Mesenchymal stem cell (in vitro differentiated cells and primary cell): ENCODE data around the gene RTBDN.
A peak's percentile ranks its signal among the peaks of the same experiment; 100 is the strongest.

Experiments used
- DNase-seq: peaks from one replicate; pipeline ENCODE4 v3.0.0-alpha.2; 2013
- H2AFZ ChIP-seq: one replicate; pipeline ENCODE4 v1.6.1; 2013; ENCODE audit warnings: low read depth, mild to moderate bottlenecking, control low read depth, inconsistent platforms, low read length, moderate library complexity
- H2AK5ac ChIP-seq: 2 replicates; pipeline ENCODE4 v1.6.1; 2013; ENCODE audit warnings: low read length, moderate library complexity, mild to moderate bottlenecking, inconsistent platforms; ENCODE audit not compliant: severe bottlenecking
- H2BK120ac ChIP-seq: one replicate; pipeline ENCODE4 v1.6.1; 2013; ENCODE audit warnings: low read depth, mild to moderate bottlenecking, inconsistent platforms, low read length, moderate library complexity
- H2BK12ac ChIP-seq, 2 experiments: one replicate each; pipeline ENCODE4 v1.6.1; 2013; ENCODE audit warnings: inconsistent platforms in 2 of 2, low read length in 2 of 2, mild to moderate bottlenecking in 2 of 2, moderate library complexity in 2 of 2, control low read depth in 1 of 2
- H2BK15ac ChIP-seq: one replicate; pipeline ENCODE4 v1.6.1; 2013; ENCODE audit warnings: mild to moderate bottlenecking, low read depth, inconsistent platforms; ENCODE audit not compliant: poor library complexity, severe bottlenecking
- H2BK5ac ChIP-seq: 2 replicates; pipeline ENCODE4 v1.6.1; 2013; ENCODE audit warnings: low read depth, mild to moderate bottlenecking, low read length, control low read depth, inconsistent platforms; ENCODE audit not compliant: poor library complexity, severe bottlenecking
- H3K14ac ChIP-seq, 2 experiments: one replicate each; pipeline ENCODE4 v1.6.1; 2013; ENCODE audit warnings: inconsistent platforms in 2 of 2, low read length in 2 of 2, control low read depth in 1 of 2, mild to moderate bottlenecking in 1 of 2, moderate library complexity in 1 of 2
- H3K18ac ChIP-seq, 2 experiments: one replicate each; pipeline ENCODE4 v1.6.1; 2013; ENCODE audit warnings: inconsistent platforms in 2 of 2, low read length in 2 of 2, control low read depth in 1 of 2, low read depth in 1 of 2, mild to moderate bottlenecking in 1 of 2
- H3K23ac ChIP-seq, 2 experiments: one replicate each; pipeline ENCODE4 v1.6.1; 2013; ENCODE audit warnings: inconsistent platforms in 2 of 2, low read length in 2 of 2, mild to moderate bottlenecking in 2 of 2, moderate library complexity in 2 of 2, control low read depth in 1 of 2
- H3K27ac ChIP-seq: 2 replicates; pipeline ENCODE4 v1.5.1; 2013; ENCODE audit warnings: mild to moderate bottlenecking, moderate library complexity, low read length, control low read depth, inconsistent platforms; ENCODE audit not compliant: poor library complexity, severe bottlenecking
- H3K27me3 ChIP-seq, 2 experiments: 2 replicates each; pipeline versions ENCODE4 v1.6.1 to v1.7.0; 2013; ENCODE audit warnings: low read length in 2 of 2, mild to moderate bottlenecking in 2 of 2, moderate library complexity in 2 of 2, control low read depth in 1 of 2, inconsistent platforms in 1 of 2; ENCODE audit not compliant: control insufficient read depth in 1 of 2, insufficient read depth in 1 of 2
- H3K36me3 ChIP-seq, 2 experiments: 2 replicates each; pipeline versions ENCODE4 v1.6.1 to v1.7.0; 2013; ENCODE audit warnings: low read length in 2 of 2, control low read depth in 1 of 2, inconsistent platforms in 1 of 2, low read depth in 1 of 2, mild to moderate bottlenecking in 1 of 2; ENCODE audit not compliant: insufficient read depth in 2 of 2, control insufficient read depth in 1 of 2
- H3K4ac ChIP-seq, 2 experiments: one replicate each; pipeline ENCODE4 v1.6.1; 2013; ENCODE audit warnings: inconsistent platforms in 2 of 2, low read length in 2 of 2, mild to moderate bottlenecking in 2 of 2, moderate library complexity in 2 of 2, control low read depth in 1 of 2, low read depth in 1 of 2
- H3K4me1 ChIP-seq: 2 replicates; pipeline ENCODE4 v1.6.1; 2013; ENCODE audit warnings: low read depth, low read length, control low read depth; ENCODE audit not compliant: control insufficient read depth, insufficient read depth
- H3K4me2 ChIP-seq: 2 replicates; pipeline ENCODE4 v1.6.1; 2013; ENCODE audit warnings: low read length, mild to moderate bottlenecking, inconsistent platforms; ENCODE audit not compliant: poor library complexity, severe bottlenecking
- H3K4me3 ChIP-seq, 2 experiments: 2 replicates each; pipeline versions ENCODE4 v1.5.1 to v1.7.0; 2013; ENCODE audit warnings: low read length in 2 of 2, mild to moderate bottlenecking in 2 of 2, control low read depth in 1 of 2, low read depth in 1 of 2; ENCODE audit not compliant: insufficient read depth in 1 of 2
- H3K79me1 ChIP-seq: replicated peaks from 2 replicates; pipeline ENCODE4 v1.6.1; 2013; ENCODE audit warnings: mild to moderate bottlenecking, control low read depth, low read length, inconsistent platforms; ENCODE audit not compliant: poor library complexity, severe bottlenecking
- H3K9ac ChIP-seq: 2 replicates; pipeline ENCODE4 v1.7.0; 2013; ENCODE audit warnings: mild to moderate bottlenecking, low read length, moderate library complexity
- H3K9me3 ChIP-seq: 2 replicates; pipeline ENCODE4 v1.7.0; 2013; ENCODE audit warnings: mild to moderate bottlenecking, low read length; ENCODE audit not compliant: control insufficient read depth
- H4K8ac ChIP-seq: one replicate; pipeline ENCODE4 v1.6.1; 2013; ENCODE audit warnings: inconsistent platforms, mild to moderate bottlenecking, low read length, moderate library complexity
- H4K91ac ChIP-seq: one replicate; pipeline ENCODE4 v1.6.1; 2013; ENCODE audit warnings: mild to moderate bottlenecking, low read length, inconsistent platforms
- WGBS: methylation state at CpG from one replicate; pipeline ENCODE4 v1.1.7; 2013; ENCODE audit warnings: mixed read lengths; 5-methylcytosine and 5-hydroxymethylcytosine counted together

RTBDN gene

DNA sequence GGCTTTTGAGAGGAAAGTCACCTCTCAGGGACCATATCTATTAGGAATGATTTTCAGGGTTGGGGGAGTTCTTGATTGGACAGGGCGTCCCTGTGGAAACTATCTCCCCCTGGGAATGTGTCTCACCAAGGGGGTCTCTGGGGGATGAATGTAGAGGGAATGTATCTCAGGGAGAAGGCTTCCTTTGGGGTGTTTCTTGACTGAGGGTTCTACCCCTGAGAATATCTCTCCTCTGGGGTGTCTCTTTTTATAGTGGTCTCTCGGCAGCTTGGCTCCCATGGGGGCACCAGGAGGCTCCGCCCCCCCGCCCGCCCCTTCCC, 1.0 kb downstream of the RTBDN start:
- Histone ChIP-seq H4K8ac (no peak overlapping the region), H2BK15ac (no peak overlapping the region), H3K4me2 (no peak overlapping the region), H3K79me1 (no peaks in the 10 kb centered on the region), H3K27ac (no peak overlapping the region), H3K4me3 (no peak overlapping the region), H3K36me3 (no peaks in the 10 kb centered on the region), H3K9me3 (no peaks in the 10 kb centered on the region), H2AK5ac (no peak overlapping the region), H3K9ac (no peak overlapping the region), H2AFZ (no peak overlapping the region), H3K18ac (no peak overlapping the region), H2BK12ac (no peak overlapping the region), H2BK120ac (no peak overlapping the region), H3K4me1 (peaks cover 24% of the 10 kb centered on the region), H4K91ac (no peak overlapping the region), H3K4ac (no peak overlapping the region), H2BK5ac (no peak overlapping the region), H3K23ac (no peak overlapping the region), H3K14ac (no peak overlapping the region), H3K27me3 (peaks cover 93 to 94% of the 10 kb centered on the region in 2 experiments)
- DNase-seq, result no peak
- WGBS, result 9% methylated on average over 1 of the region's 5 CpGs

DNA sequence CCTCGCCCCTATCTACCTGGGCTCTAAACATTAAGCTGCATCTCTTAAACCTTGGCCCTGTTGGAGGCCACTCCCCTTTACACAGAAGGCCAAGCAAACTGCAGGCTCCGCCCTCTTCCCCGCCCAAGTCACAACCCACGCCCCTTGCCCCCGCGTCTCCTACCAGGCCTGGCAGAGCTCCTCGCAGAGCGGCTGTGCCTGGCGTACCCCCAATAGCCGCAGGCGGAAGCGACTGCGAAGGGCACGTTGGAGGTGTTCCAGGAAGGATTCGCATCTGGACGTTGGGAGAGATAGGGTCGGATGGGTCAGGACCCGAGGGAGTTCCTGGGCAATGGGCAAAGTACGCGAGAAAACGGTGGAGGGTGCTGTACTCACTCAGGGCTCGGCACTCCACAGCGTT, 5.9 kb downstream of the RTBDN start:
- no peak for DNase-seq
- no peak overlapping the region for H4K91ac ChIP-seq
- 17% methylated on average over 21 of the region's 23 CpGs for WGBS
- no peak overlapping the region for H2BK15ac ChIP-seq
- H3K27me3 ChIP-seq, result peaks cover 66 to 71% of the 10 kb centered on the region in 2 experiments
- H2AK5ac ChIP-seq, result no peak overlapping the region
- H3K4me3 ChIP-seq, result no peak overlapping the region
- no peaks in the 10 kb centered on the region for H3K79me1 ChIP-seq
- no peak overlapping the region for H2AFZ ChIP-seq
- no peak overlapping the region for H3K4ac ChIP-seq
- no peak overlapping the region for H3K4me2 ChIP-seq
- H3K9ac ChIP-seq, result no peak overlapping the region
- no peak overlapping the region for H3K18ac ChIP-seq
- no peak overlapping the region for H4K8ac ChIP-seq
- no peaks in the 10 kb centered on the region for H3K36me3 ChIP-seq
- no peak overlapping the region for H3K27ac ChIP-seq
- peaks cover 11% of the 10 kb centered on the region for H3K4me1 ChIP-seq
- no peak overlapping the region for H3K14ac ChIP-seq
- H2BK5ac ChIP-seq, result no peak overlapping the region
- no peak overlapping the region for H2BK120ac ChIP-seq
- H3K23ac ChIP-seq, result no peak overlapping the region
- H2BK12ac ChIP-seq, result no peak overlapping the region
- no peaks in the 10 kb centered on the region for H3K9me3 ChIP-seq

GRCh38 chr19:12825254-12826131, 8.9 kb downstream of the RTBDN start:
- Histone ChIP-seq H2BK12ac (peak overlapping the region in 1 of 2 experiments; percentile 14), H2BK15ac (no peak overlapping the region), H2AFZ (peak overlapping the region; percentile 10), H3K9me3 (peaks cover 4% of the 10 kb centered on the region), H3K4me3 (peak overlapping the region in 1 of 2 experiments; percentile 28), H4K91ac (no peak overlapping the region), H3K4ac (no peak overlapping the region), H2AK5ac (no peak overlapping the region), H3K4me2 (no peak overlapping the region), H3K23ac (peak overlapping the region in 1 of 2 experiments; percentile 31), H3K9ac (no peak overlapping the region), H3K4me1 (peaks cover 5% of the 10 kb centered on the region), H2BK5ac (no peak overlapping the region), H3K27me3 (peaks cover 37 to 41% of the 10 kb centered on the region in 2 experiments), H2BK120ac (no peak overlapping the region), H3K18ac (peak overlapping the region in 1 of 2 experiments; percentile 64), H3K27ac (no peak overlapping the region), H4K8ac (peak overlapping the region; percentile 30), H3K14ac (no peak overlapping the region), H3K79me1 (no peaks in the 10 kb centered on the region), H3K36me3 (no peaks in the 10 kb centered on the region)
- 6% methylated on average over 45 of the region's 46 CpGs for WGBS
- peak; percentile 39 for DNase-seq

DNA sequence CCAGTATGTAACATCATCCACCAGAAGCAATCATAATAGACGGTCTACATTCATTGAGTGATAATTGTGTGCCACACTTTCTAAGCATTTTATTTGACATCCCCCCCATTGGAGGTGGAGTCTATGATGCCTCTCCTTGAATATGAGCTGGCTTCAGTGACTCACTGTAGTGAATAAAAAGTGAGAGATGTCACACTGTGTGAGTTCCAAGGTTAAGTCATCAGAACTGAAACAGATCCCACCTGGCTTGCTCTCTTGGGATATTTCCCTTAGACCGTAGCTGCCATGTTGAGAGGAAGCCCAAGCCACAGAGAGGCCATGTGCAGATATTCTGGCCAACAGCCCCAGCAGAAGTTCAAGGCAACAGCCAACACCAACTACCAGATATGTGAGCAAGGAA, 12.6 kb downstream of the RTBDN start:
- Histone ChIP-seq H3K4me3 (no peak overlapping the region), H2BK5ac (no peak overlapping the region), H3K9ac (no peak overlapping the region), H3K4me1 (peaks cover 5% of the 10 kb centered on the region), H3K4ac (no peak overlapping the region), H3K36me3 (no peaks in the 10 kb centered on the region), H2AFZ (no peak overlapping the region), H3K14ac (no peak overlapping the region), H2BK12ac (no peak overlapping the region), H3K27me3 (peaks cover 12 to 20% of the 10 kb centered on the region in 2 experiments), H4K8ac (no peak overlapping the region), H2AK5ac (no peak overlapping the region), H3K27ac (no peak overlapping the region), H2BK120ac (no peak overlapping the region), H3K18ac (no peak overlapping the region), H3K4me2 (no peak overlapping the region), H4K91ac (no peak overlapping the region), H3K79me1 (no peaks in the 10 kb centered on the region), H2BK15ac (no peak overlapping the region), H3K9me3 (peaks cover 4% of the 10 kb centered on the region), H3K23ac (no peak overlapping the region)
- WGBS, result 98% methylated on average over 2 of the region's 2 CpGs
- no peak for DNase-seq
